SH-SY5Y (cell line): ENCODE data around the gene CDC25C.

Experiments
- GATA2 ChIP-seq: IDR thresholded peaks from 2 replicates; pipeline ENCODE4 v1.6.1; 2011; ENCODE audit warnings: mild to moderate bottlenecking, low read depth, low read length
- GATA3 ChIP-seq: IDR thresholded peaks from 2 replicates; pipeline ENCODE4 v1.6.1; 2011; ENCODE audit warnings: low read depth, mild to moderate bottlenecking, low read length, moderate library complexity

DNA sequence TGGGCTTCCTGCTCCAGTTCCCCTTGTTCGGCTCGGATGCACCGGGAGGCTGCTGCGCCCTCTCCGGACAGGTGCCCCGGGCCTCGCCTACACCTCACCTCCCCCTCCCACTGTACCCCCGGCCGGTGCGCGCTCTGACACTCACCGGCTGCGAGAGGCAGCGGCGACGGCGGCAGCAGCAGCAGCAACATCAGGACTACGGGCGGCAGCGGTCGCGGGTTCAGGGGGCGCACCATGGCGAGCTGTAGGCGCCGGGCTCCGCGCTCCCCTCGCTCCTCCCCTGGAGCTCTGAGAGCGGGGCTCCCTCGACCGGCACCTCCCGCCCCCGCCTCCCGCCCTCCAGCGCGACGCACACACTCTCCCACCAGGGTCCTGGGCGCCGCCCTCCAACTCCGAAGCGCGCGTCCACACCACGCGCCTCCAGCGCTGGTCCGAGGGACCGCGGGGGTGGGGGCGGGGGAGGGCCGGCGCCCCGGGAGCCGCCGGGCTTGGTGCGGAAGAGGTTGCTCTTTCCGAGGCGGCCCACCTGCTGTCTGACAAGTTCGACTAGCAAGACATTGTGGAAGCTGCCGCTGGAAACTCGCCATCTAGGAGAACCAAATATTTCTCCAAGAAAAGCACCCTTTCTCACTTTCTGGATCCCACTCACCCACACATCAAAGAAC is 57.3 kb downstream of the CDC25C start, which contains the start of gene GFRA3:
- TF ChIP-seq GATA2 (no peak), GATA3 (no peak)
